ENCODE results near the gene LAMA3. TPM values are rescaled to one million over a fixed set of nuclear protein-coding genes. Genes with fewer than 3 reads are reported as not detected.

The LAMA3 gene
- total and polyA plus RNA-seq, 8 donors = 2.1 to 13.9 (median 5.1) TPM

GRCh38 chr18:23855721-23856120, 166.5 kb downstream of the LAMA3 start:
- H3K9me3 ChIP-seq = no peaks in the 10 kb centered on the region
- no peak overlapping the region for H3K27ac ChIP-seq
- H3K27me3 ChIP-seq = no peaks in the 10 kb centered on the region
- no peak overlapping the region for H3K4me3 ChIP-seq
- H3K36me3 ChIP-seq = no peaks in the 10 kb centered on the region
- FAIRE-seq (no peak), ATAC-seq (no peak), DNase-seq (no peak)
- 81 to 88% methylated on average over 5 of the region's 5 CpGs for WGBS, 2 donors
- intact Hi-C loops (cut with DNase I) = no loop called here
- no peaks in the 10 kb centered on the region for H3K4me1 ChIP-seq
- no peak for TF ChIP-seq CTCF (IDR thresholded peaks at IDR 0.05)

- ATAC-seq = no peak
- TF ChIP-seq CTCF (IDR thresholded peaks at IDR 0.05) = no peak
- 79 to 87% methylated on average over 5 of the region's 5 CpGs for WGBS, 2 donors
Observed at GRCh38 chr18:23856466-23857163, 167.4 kb downstream of the LAMA3 start.

GRCh38 chr18:23857164-23857552, 167.9 kb downstream of the LAMA3 start:
- Histone ChIP-seq H3K27me3 (no peaks in the 10 kb centered on the region), H3K27ac (no peak overlapping the region), H3K9me3 (no peaks in the 10 kb centered on the region), H3K36me3 (no peaks in the 10 kb centered on the region), H3K4me3 (no peak overlapping the region), H3K4me1 (no peaks in the 10 kb centered on the region)
- 96 to 97% methylated on average over 5 of the region's 5 CpGs for WGBS, 2 donors
- no peak for ATAC-seq
- TF ChIP-seq CTCF (IDR thresholded peaks at IDR 0.05) = no peak
- no peak for DNase-seq
- intact Hi-C loops (cut with DNase I) = no loop called here
- no peak for FAIRE-seq

More at GRCh38 chr18:23856466-23857163, 167.4 kb downstream of the LAMA3 start:
- no peaks in the 10 kb centered on the region for H3K36me3 ChIP-seq
- no peak overlapping the region for H3K4me3 ChIP-seq
- intact Hi-C loops (cut with DNase I) = no loop called here
- no peak for DNase-seq
- H3K4me1 ChIP-seq = no peaks in the 10 kb centered on the region
- H3K27ac ChIP-seq = no peak overlapping the region
- H3K27me3 ChIP-seq = no peaks in the 10 kb centered on the region
- no peaks in the 10 kb centered on the region for H3K9me3 ChIP-seq
- no peak for FAIRE-seq

GRCh38 chr18:23857756-23858155, 168.5 kb downstream of the LAMA3 start:
- H3K27me3 ChIP-seq = no peaks in the 10 kb centered on the region
- no peak overlapping the region for H3K4me3 ChIP-seq
- ATAC-seq (peak in 3 of 4 donors; percentile 56 to 76 (median 75)), FAIRE-seq (no peak), DNase-seq (peak in 2 of 6 donors; percentile 25 to 43)
- WGBS, 2 donors = 50 to 71% methylated on average over 9 of the region's 9 CpGs
- no peaks in the 10 kb centered on the region for H3K36me3 ChIP-seq
- H3K4me1 ChIP-seq = no peaks in the 10 kb centered on the region
- no peak for TF ChIP-seq CTCF (IDR thresholded peaks at IDR 0.05)
- H3K9me3 ChIP-seq = no peaks in the 10 kb centered on the region
- intact Hi-C loops (cut with DNase I) = no loop called here
- H3K27ac ChIP-seq = no peak overlapping the region
